Neural progenitor cell (in vitro differentiated cells): ENCODE measurements around the gene MTHFS. TPM values are rescaled to one million over a fixed set of nuclear protein-coding genes. Genes with fewer than 3 reads are reported as not detected.

Experiments
- DNase-seq: peaks from one replicate; pipeline ENCODE4 v3.0.0-alpha.2; 2016; ENCODE audit warnings: low spot score
- H2AFZ ChIP-seq: fragments of 200-600 bp; sonication (generic); replicated peaks from 2 replicates; pipeline ENCODE4 v1.6.1; 2016; ENCODE audit warnings: antibody characterized with exemption
- H3F3A ChIP-seq: fragments of 200-600 bp; sonication (generic); 2 replicates; pipeline ENCODE4 v1.6.1; 2016; ENCODE audit warnings: antibody characterized with exemption, low read depth
- H3K27ac ChIP-seq: fragments of 200-600 bp; sonication (generic); 2 replicates; pipeline ENCODE4 v1.5.1; 2016; ENCODE audit warnings: mild to moderate bottlenecking
- H3K27me3 ChIP-seq: fragments of 200-600 bp; sonication (generic); 2 replicates; pipeline ENCODE4 v1.6.1; 2016; ENCODE audit warnings: mild to moderate bottlenecking, moderate library complexity
- H3K36me3 ChIP-seq: fragments of 200-600 bp; sonication (generic); 2 replicates; pipeline ENCODE4 v1.5.1; 2016
- H3K4me1 ChIP-seq: fragments of 200-600 bp; sonication (generic); 2 replicates; pipeline ENCODE4 v1.6.1; 2016; ENCODE audit warnings: mixed run types
- H3K4me2 ChIP-seq: fragments of 200-600 bp; sonication (generic); 2 replicates; pipeline ENCODE4 v1.6.1; 2016
- H3K4me3 ChIP-seq: fragments of 200-600 bp; sonication (generic); 2 replicates; pipeline ENCODE4 v1.5.1; 2016
- H3K79me2 ChIP-seq: fragments of 200-600 bp; sonication (generic); 2 replicates; pipeline ENCODE4 v1.6.1; 2016; ENCODE audit warnings: low read depth
- H3K9ac ChIP-seq: fragments of 200-600 bp; sonication (generic); 2 replicates; pipeline ENCODE4 v1.6.1; 2016
- H3K9me3 ChIP-seq: fragments of 200-600 bp; sonication (generic); 2 replicates; pipeline ENCODE4 v1.5.1; 2016; ENCODE audit warnings: low read depth
- H4K20me1 ChIP-seq: fragments of 200-600 bp; sonication (generic); 2 replicates; pipeline ENCODE4 v1.6.1; 2016; ENCODE audit warnings: low read depth
- H3K27ac Mint-ChIP-seq: 3 replicates; pipeline ENCODE4 v1.8.0; 2021; ENCODE audit warnings: mixed read lengths
- H3K27me3 Mint-ChIP-seq: 2 replicates; pipeline ENCODE4 v1.8.0; 2022; ENCODE audit warnings: low read depth, mild to moderate bottlenecking, inconsistent platforms, moderate library complexity, mixed read lengths; ENCODE audit not compliant: insufficient read depth
- H3K36me3 Mint-ChIP-seq: 3 replicates; pipeline ENCODE4 v1.8.0; 2021; ENCODE audit warnings: mixed read lengths
- H3K4me1 Mint-ChIP-seq: 3 replicates; pipeline ENCODE4 v1.8.0; 2021; ENCODE audit warnings: mixed read lengths
- H3K4me3 Mint-ChIP-seq: 3 replicates; pipeline ENCODE4 v1.8.0; 2021; ENCODE audit warnings: mild to moderate bottlenecking, moderate library complexity, mixed read lengths
- H3K9me3 Mint-ChIP-seq: 3 replicates; pipeline ENCODE4 v1.8.0; 2020; ENCODE audit warnings: mixed read lengths
- CTCF ChIP-seq: fragments of 200-600 bp; sonication (generic); IDR thresholded peaks from 2 replicates; pipeline ENCODE4 v1.5.1; 2017; ENCODE audit warnings: antibody characterized with exemption, mild to moderate bottlenecking
- EZH2 ChIP-seq: fragments of 200-600 bp; sonication (generic); IDR thresholded peaks from 2 replicates; pipeline ENCODE4 v1.6.1; 2017; ENCODE audit warnings: antibody characterized with exemption, mild to moderate bottlenecking, moderate library complexity
- EZH2phosphoT487 ChIP-seq: fragments of 200-600 bp; sonication (generic); IDR thresholded peaks from 2 replicates; pipeline ENCODE4 v1.6.1; 2017; ENCODE audit warnings: antibody characterized with exemption
- total RNA-seq: library from RNA; depleted of rRNA; stranded (reverse); fragments of >200 nt; gene quantifications from 2 replicates; pipeline ENCODE4 v1.2.3, GENCODE V29; 2015; ENCODE audit warnings: low replicate concordance

The MTHFS gene
- total RNA-seq, 1 donor from 2014 or later, result 28.9 TPM

GRCh38 chr15:79896131-79896633 is 632 bp downstream of the MTHFS start:
- H3K27ac ChIP-seq, result no peak overlapping the region
- peak overlapping the region; percentile 96 for H2AFZ ChIP-seq
- TF ChIP-seq CTCF (no peak), EZH2phosphoT487 (no peak), EZH2 (no peak)
- Mint-ChIP-seq H3K27me3 (peaks cover 4% of the 10 kb centered on the region), H3K9me3 (no peaks in the 10 kb centered on the region), H3K36me3 (peaks cover 9% of the 10 kb centered on the region), H3K4me3 (peak overlapping the region; percentile 94), H3K4me1 (peaks cover 11% of the 10 kb centered on the region), H3K27ac (peak overlapping the region; percentile 99)
- no peaks in the 10 kb centered on the region for H3K27me3 ChIP-seq
- no peaks in the 10 kb centered on the region for H4K20me1 ChIP-seq
- peaks cover 13% of the 10 kb centered on the region for H3F3A ChIP-seq
- peak overlapping the region; percentile 73 for H3K4me3 ChIP-seq
- no peaks in the 10 kb centered on the region for H3K9me3 ChIP-seq
- peak overlapping the region; percentile 89 for H3K4me2 ChIP-seq
- DNase-seq, result peak; percentile 8
- H3K36me3 ChIP-seq, result no peaks in the 10 kb centered on the region
- H3K4me1 ChIP-seq, result peaks cover 11% of the 10 kb centered on the region
- H3K9ac ChIP-seq, result peak overlapping the region; percentile 47
- peaks cover 52% of the 10 kb centered on the region for H3K79me2 ChIP-seq

GRCh38 chr15:79887054-79887930 is 9.5 kb downstream of the MTHFS start:
- H4K20me1 ChIP-seq, result peaks cover 4% of the 10 kb centered on the region
- H3K4me3 ChIP-seq, result no peak overlapping the region
- H3K36me3 ChIP-seq, result peaks cover 6% of the 10 kb centered on the region
- peaks cover 51% of the 10 kb centered on the region for H3K79me2 ChIP-seq
- no peak overlapping the region for H3K4me2 ChIP-seq
- H3K4me1 ChIP-seq, result no peaks in the 10 kb centered on the region
- TF ChIP-seq EZH2phosphoT487 (no peak), EZH2 (no peak), CTCF (no peak)
- H3K9ac ChIP-seq, result no peak overlapping the region
- Mint-ChIP-seq H3K4me1 (peaks cover 3% of the 10 kb centered on the region), H3K36me3 (peaks cover 25% of the 10 kb centered on the region), H3K4me3 (no peak overlapping the region), H3K27me3 (no peaks in the 10 kb centered on the region), H3K9me3 (no peaks in the 10 kb centered on the region), H3K27ac (no peak overlapping the region)
- no peaks in the 10 kb centered on the region for H3K27me3 ChIP-seq
- H3K9me3 ChIP-seq, result no peaks in the 10 kb centered on the region
- H2AFZ ChIP-seq, result no peak overlapping the region
- H3K27ac ChIP-seq, result no peak overlapping the region
- no peak for DNase-seq
- H3F3A ChIP-seq, result no peaks in the 10 kb centered on the region

GRCh38 chr15:79886124-79886523 is 10.7 kb downstream of the MTHFS start:
- peaks cover 4% of the 10 kb centered on the region for H4K20me1 ChIP-seq
- no peaks in the 10 kb centered on the region for H3K27me3 Mint-ChIP-seq
- H3K9me3 Mint-ChIP-seq, result no peaks in the 10 kb centered on the region
- TF ChIP-seq CTCF, result no peak
- TF ChIP-seq EZH2, result no peak
- H3K9me3 ChIP-seq, result no peaks in the 10 kb centered on the region
- no peak overlapping the region for H3K4me2 ChIP-seq
- H3K4me1 Mint-ChIP-seq, result peaks cover 7% of the 10 kb centered on the region
- no peak overlapping the region for H2AFZ ChIP-seq
- peaks cover 6% of the 10 kb centered on the region for H3K36me3 ChIP-seq
- DNase-seq, result no peak
- H3K4me3 Mint-ChIP-seq, result no peak overlapping the region
- no peaks in the 10 kb centered on the region for H3F3A ChIP-seq
- no peak overlapping the region for H3K27ac ChIP-seq
- H3K79me2 ChIP-seq, result peaks cover 39% of the 10 kb centered on the region
- no peaks in the 10 kb centered on the region for H3K4me1 ChIP-seq
- no peaks in the 10 kb centered on the region for H3K27me3 ChIP-seq
- H3K4me3 ChIP-seq, result no peak overlapping the region
- no peak overlapping the region for H3K9ac ChIP-seq
- H3K36me3 Mint-ChIP-seq, result peaks cover 20% of the 10 kb centered on the region
- H3K27ac Mint-ChIP-seq, result no peak overlapping the region
